ENCODE measurements around the gene FOXRED2.

- TF ChIP-seq SUZ12 (IDR thresholded peaks at IDR 0.05; ENCODE audit: extremely low read depth, insufficient read depth, insufficient read length): no peak
- no peak for TF ChIP-seq YY1 (IDR thresholded peaks at IDR 0.05; ENCODE audit: insufficient read depth, insufficient read length)
- TF ChIP-seq ZNF274 (IDR thresholded peaks at IDR 0.05; ENCODE audit: low read depth, low read length): no peak
Measured at GRCh38 chr22:36440429-36441002, 66.3 kb downstream of the FOXRED2 start.

Data from NT2/D1 (cell line).